Gastrocnemius medialis (tissue), 4 donors: Measurements from ENCODE around the gene FRY. TPM values are rescaled to one million over a fixed set of nuclear protein-coding genes. Genes with fewer than 3 reads are reported as not detected.

Experiments
- ATAC-seq, 2 donors: fragments of 150-250 bp; one replicate each; pipeline ENCODE4 v1.9.1; 2016
- DNase-seq, 2 donors: peaks; one replicate each; pipeline ENCODE4 v3.0.0-alpha.2; 2019
- H3K27ac ChIP-seq, 4 donors: fragments of 200-600 bp; sonication (generic); 1 replicate in 1 of 4; 2 replicates in 3 of 4; pipeline ENCODE4 v1.5.1; 2016 to 2018; ENCODE audit warnings: mild to moderate bottlenecking in 2 of 4, moderate library complexity in 1 of 4
- H3K27me3 ChIP-seq, 3 donors: fragments of 200-600 bp; sonication (generic) in 2 of 3; 1 replicate in 1 of 3; 2 replicates in 2 of 3; pipeline versions ENCODE4 v1.5.1 to v1.6.0; 2016 to 2019; ENCODE audit warnings: mild to moderate bottlenecking in 1 of 3, moderate library complexity in 1 of 3
- H3K36me3 ChIP-seq, 2 donors: fragments of 200-600 bp; sonication (generic) in 1 of 2; one replicate each; pipeline ENCODE4 v1.5.1; 2017 to 2018
- H3K4me1 ChIP-seq, 2 donors: fragments of 200-600 bp; sonication (generic) in 1 of 2; one replicate each; pipeline ENCODE4 v1.5.1; 2016 to 2017; ENCODE audit warnings: mild to moderate bottlenecking in 2 of 2
- H3K4me3 ChIP-seq, 4 donors: fragments of 200-600 bp; sonication (generic) in 3 of 4; 1 replicate in 1 of 4; 2 replicates in 3 of 4; pipeline ENCODE4 v1.5.1; 2016 to 2019; ENCODE audit warnings: mild to moderate bottlenecking in 2 of 4
- H3K9me3 ChIP-seq, 3 donors: fragments of 200-600 bp; sonication (generic) in 2 of 3; 1 replicate in 1 of 3; 2 replicates in 2 of 3; pipeline ENCODE4 v1.5.1; 2016 to 2019
- POLR2A ChIP-seq, 2 donors: fragments of 450-650 bp; IDR thresholded peaks; one replicate each; pipeline ENCODE4 v1.6.1; 2017; ENCODE audit warnings: antibody characterized with exemption in 2 of 2, mild to moderate bottlenecking in 2 of 2, moderate library complexity in 2 of 2
- in situ Hi-C, 4 donors: fragments of 200-750 bp; cut with MboI; loops; one replicate each; pipeline versions ENCODE4 v1.15.0 to v1.8.0; 2017; ENCODE audit warnings: low sequenced_read_pairs in 4 of 4
- intact Hi-C: fragments of 100-400 bp; cut with DNase I; formaldehyde crosslinking; loops from one replicate; pipeline ENCODE4 v1.15.1; 2023; ENCODE audit warnings: low total_unique reads
- total RNA-seq, 4 donors: library from RNA; depleted of rRNA; stranded (reverse); fragments of >200 nt; gene quantifications; one replicate each; pipeline versions ENCODE4 v1.1.0 to v1.2.3, GENCODE V29; 2016
- TF ChIP-seq, protein P1 (sequence below), 5 experiments: fragments of 450-650 bp in 3 of 5; fragments of 200-600 bp in 2 of 5; sonication (generic) in 2 of 5; IDR thresholded peaks in 4 of 5; conservative IDR thresholded peaks in 1 of 5; 1 replicate in 4 of 5; 2 replicates in 1 of 5; pipeline ENCODE4 v1.5.1; 2016 to 2019; ENCODE audit warnings: antibody characterized with exemption in 5 of 5, mild to moderate bottlenecking in 3 of 5, moderate library complexity in 3 of 5

The FRY gene
- total RNA-seq, 4 donors from 2014 or later: 10.1 to 48.3 (median 21.4) TPM

GRCh38 chr13:32233062-32233461, 201.5 kb downstream of the FRY start:
- intact Hi-C loops: no loop called here
- peaks cover 0 to 41% of the 10 kb centered on the region in 2 donors for H3K36me3 ChIP-seq

DNA sequence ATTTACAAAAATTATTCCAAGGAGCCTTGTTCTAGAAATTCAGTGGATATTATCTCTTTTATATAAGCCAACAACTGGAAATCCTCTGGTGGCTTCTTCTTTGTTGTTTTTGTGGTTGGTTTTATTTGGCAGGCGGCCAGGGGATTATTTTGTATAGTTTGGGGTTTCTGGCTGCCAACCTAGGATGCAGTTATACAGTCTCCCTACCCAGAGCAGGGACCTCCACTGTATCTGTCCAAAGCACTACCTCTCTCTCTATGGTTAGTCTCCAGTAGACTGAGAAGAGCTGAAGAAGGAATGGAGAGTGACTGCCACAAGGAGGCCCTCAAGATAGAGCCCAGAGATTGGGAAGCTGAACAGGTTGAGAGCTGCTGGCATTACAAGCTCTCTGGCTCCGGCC, 203.3 kb downstream of the FRY start:
- TF ChIP-seq, protein P1, sequence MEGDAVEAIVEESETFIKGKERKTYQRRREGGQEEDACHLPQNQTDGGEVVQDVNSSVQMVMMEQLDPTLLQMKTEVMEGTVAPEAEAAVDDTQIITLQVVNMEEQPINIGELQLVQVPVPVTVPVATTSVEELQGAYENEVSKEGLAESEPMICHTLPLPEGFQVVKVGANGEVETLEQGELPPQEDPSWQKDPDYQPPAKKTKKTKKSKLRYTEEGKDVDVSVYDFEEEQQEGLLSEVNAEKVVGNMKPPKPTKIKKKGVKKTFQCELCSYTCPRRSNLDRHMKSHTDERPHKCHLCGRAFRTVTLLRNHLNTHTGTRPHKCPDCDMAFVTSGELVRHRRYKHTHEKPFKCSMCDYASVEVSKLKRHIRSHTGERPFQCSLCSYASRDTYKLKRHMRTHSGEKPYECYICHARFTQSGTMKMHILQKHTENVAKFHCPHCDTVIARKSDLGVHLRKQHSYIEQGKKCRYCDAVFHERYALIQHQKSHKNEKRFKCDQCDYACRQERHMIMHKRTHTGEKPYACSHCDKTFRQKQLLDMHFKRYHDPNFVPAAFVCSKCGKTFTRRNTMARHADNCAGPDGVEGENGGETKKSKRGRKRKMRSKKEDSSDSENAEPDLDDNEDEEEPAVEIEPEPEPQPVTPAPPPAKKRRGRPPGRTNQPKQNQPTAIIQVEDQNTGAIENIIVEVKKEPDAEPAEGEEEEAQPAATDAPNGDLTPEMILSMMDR (IDR thresholded peaks at IDR 0.05 in 4 of 5, conservative IDR thresholded peaks at IDR 0.05 in 1 of 5): no peak
- no peak for TF ChIP-seq POLR2A (IDR thresholded peaks at IDR 0.05)
- in situ Hi-C loops (no loop called here), intact Hi-C loops (no loop called here)
- H3K4me1 ChIP-seq: no peaks in the 10 kb centered on the region
- H3K9me3 ChIP-seq: no peaks in the 10 kb centered on the region
- peaks cover 0 to 51% of the 10 kb centered on the region in 2 donors for H3K36me3 ChIP-seq
- no peak overlapping the region for H3K4me3 ChIP-seq
- no peak overlapping the region for H3K27ac ChIP-seq
- no peak for ATAC-seq
- no peaks in the 10 kb centered on the region for H3K27me3 ChIP-seq
- DNase-seq: no peak

More at GRCh38 chr13:32233062-32233461, 201.5 kb downstream of the FRY start:
- no peaks in the 10 kb centered on the region for H3K4me1 ChIP-seq
- in situ Hi-C loops: no loop called here
- TF ChIP-seq, protein P1 (IDR thresholded peaks at IDR 0.05 in 4 of 5, conservative IDR thresholded peaks at IDR 0.05 in 1 of 5): no peak
- TF ChIP-seq POLR2A (IDR thresholded peaks at IDR 0.05): no peak
- no peak overlapping the region for H3K27ac ChIP-seq
- H3K9me3 ChIP-seq: no peaks in the 10 kb centered on the region
- no peak for DNase-seq
- no peak overlapping the region for H3K4me3 ChIP-seq
- H3K27me3 ChIP-seq: no peaks in the 10 kb centered on the region
- no peak for ATAC-seq

DNA sequence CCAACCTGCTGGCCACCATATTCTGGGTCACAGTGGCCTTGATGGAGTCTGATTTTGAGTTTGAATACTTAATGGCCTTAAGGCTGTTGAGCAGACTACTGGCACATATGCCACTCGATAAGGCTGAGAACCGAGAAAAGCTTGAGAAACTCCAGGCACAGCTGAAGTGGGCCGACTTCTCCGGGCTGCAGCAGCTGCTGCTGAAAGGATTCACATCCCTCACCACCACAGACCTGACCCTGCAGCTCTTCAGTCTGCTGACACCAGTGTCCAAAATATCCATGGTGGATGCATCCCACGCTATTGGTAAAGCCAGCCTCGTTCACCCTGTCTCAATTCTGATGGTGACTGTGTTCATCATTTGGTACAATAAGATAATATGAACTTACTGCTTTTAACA, 206.1 kb downstream of the FRY start:
- Histone ChIP-seq H3K27me3 (no peaks in the 10 kb centered on the region), H3K36me3 (peaks cover 0 to 77% of the 10 kb centered on the region in 2 donors)
- intact Hi-C loops: no loop called here

GRCh38 chr13:32243695-32244094, 212.1 kb downstream of the FRY start:
- Histone ChIP-seq H3K9me3 (no peaks in the 10 kb centered on the region), H3K4me1 (no peaks in the 10 kb centered on the region), H3K36me3 (peaks cover 0 to 49% of the 10 kb centered on the region in 2 donors), H3K27me3 (no peaks in the 10 kb centered on the region), H3K27ac (no peak overlapping the region), H3K4me3 (no peak overlapping the region)
- in situ Hi-C loops (no loop called here), intact Hi-C loops (no loop called here)
- TF ChIP-seq, protein P1 (IDR thresholded peaks at IDR 0.05 in 4 of 5, conservative IDR thresholded peaks at IDR 0.05 in 1 of 5): no peak
- no peak for TF ChIP-seq POLR2A (IDR thresholded peaks at IDR 0.05)
- no peak for ATAC-seq
- no peak for DNase-seq

More for the DNA sequence above, 206.1 kb downstream of the FRY start:
- no peaks in the 10 kb centered on the region for H3K4me1 ChIP-seq
- in situ Hi-C loops: no loop called here
- DNase-seq (no peak), ATAC-seq (no peak)
- no peak overlapping the region for H3K27ac ChIP-seq
- H3K9me3 ChIP-seq: no peaks in the 10 kb centered on the region
- TF ChIP-seq POLR2A (IDR thresholded peaks at IDR 0.05): no peak
- TF ChIP-seq, protein P1 (IDR thresholded peaks at IDR 0.05 in 4 of 5, conservative IDR thresholded peaks at IDR 0.05 in 1 of 5): no peak
- no peak overlapping the region for H3K4me3 ChIP-seq

DNA sequence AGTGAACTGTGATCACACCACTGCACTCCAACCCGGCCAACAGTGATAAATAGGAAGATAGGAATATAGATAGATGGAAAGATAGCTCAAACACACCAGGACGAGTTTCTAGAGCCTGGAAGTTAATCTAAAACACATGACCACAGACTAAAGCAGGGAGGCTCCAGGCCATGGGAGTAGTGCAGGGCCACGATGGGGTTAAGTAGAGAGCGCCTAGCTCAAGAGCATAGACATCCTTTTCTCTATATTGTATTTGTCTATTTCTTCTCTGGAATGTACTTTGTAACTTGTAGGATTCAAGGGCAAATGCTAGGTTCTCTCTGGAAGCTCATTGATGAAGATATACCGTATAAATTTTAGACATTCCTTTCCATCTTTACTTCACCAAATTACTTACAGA, 214.0 kb downstream of the FRY start:
- DNase-seq (no peak), ATAC-seq (no peak)
- in situ Hi-C loops (no loop called here), intact Hi-C loops (no loop called here)
- Histone ChIP-seq H3K9me3 (no peaks in the 10 kb centered on the region), H3K4me3 (no peak overlapping the region), H3K27me3 (no peaks in the 10 kb centered on the region), H3K36me3 (peaks cover 0 to 47% of the 10 kb centered on the region in 2 donors), H3K27ac (no peak overlapping the region), H3K4me1 (no peaks in the 10 kb centered on the region)
- TF ChIP-seq, protein P1 (IDR thresholded peaks at IDR 0.05 in 4 of 5, conservative IDR thresholded peaks at IDR 0.05 in 1 of 5): no peak
- no peak for TF ChIP-seq POLR2A (IDR thresholded peaks at IDR 0.05)
